NCI-H2196 treated with DMSO at 0.1 percent for 48 hours (cell line): Measurements from ENCODE around the gene RPL29.
"Not testable (repeated sequence)": the region's sequence is repeated elsewhere in the genome, so short reads cannot be mapped to it uniquely, and the experiment has no call there.

Experiments used
- DNase-seq: peaks from one replicate; lab custom pipeline; 2025; ENCODE audit not compliant: unreplicated experiment; lab: John Stamatoyannopoulos, UW

The RPL29 gene

DNA sequence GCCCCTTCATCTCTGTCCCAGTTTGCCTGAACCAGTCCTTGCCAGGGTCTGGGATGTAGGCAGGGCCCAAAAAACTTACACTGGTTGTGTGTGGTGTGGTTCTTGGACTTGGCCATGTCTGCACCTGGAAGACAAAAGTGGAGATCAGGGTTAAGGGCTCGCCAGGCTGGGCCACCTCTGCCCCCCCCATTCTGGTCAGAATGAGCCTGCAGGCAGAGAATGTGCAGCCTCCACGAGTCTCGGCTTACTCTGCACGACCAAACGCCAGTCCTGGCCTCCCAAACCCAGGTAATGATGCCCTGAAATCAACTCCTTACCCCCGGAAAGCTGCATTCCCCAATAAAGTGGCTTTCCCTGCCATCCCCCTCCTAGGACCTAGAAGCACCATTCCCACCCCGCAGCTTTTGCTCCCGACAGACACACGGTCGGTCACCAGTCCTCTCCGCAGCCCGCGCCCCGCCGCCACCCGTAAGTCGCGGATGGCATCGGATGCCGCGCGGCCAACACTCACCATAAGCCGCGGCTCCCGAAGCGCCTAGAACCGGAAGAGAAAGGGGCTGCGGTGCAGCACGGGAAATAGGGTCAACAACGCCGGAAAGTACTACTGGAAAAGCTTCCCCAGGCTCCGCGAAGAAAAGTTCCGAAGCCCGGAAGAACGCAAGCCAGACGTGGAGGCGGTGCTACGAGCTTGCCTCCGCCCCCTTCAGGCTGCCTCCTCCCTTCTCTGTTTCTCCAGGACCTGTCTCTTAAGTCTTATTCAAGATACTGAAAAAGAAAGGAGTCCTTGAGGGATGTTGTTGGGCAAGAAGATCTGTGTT, at the start of gene RPL29:
RPL29 (minus strand) TSS at position 550 of the 818 bp plus-strand sequence; CDS start at position 116, 434 bp downstream.
- DNase-seq, result peak; percentile 68

DNA sequence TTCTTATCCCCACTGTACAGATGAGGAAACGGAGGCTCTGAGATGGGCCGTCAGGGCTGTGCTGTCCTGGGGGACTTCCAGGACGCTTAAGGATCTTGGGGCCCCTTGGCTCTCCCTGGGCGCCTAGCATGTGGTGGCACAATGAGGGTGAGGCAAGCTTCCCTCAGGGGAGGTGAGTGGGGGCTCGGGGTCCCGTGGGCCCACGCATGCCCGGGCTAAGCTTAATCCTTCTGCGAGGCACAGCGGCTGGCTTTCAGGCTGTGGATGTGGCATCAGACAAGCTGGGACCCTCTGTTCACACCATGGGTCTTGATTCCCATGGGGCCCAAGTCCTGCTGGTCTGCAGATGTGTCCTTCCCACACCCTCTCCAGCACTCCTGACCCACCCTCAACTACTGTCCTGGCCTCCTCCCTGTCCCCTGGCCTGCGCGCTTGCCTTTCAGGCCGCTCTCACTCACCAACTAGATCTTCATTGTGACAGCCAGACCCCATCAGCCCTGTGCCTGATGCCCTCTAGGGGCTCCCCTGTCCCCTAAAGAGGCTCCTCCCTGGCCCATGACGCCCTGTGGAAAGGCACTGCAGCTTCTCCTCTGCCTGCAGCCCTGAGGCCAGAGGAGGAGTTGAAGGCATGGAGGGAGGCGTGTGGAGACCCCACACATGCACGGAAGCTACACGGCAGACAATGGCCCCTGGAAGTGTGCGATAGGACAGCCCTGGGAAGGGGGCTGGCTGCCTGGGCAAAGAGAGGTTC, 49.3 kb upstream of the RPL29 start:
- no peak for DNase-seq

DNA sequence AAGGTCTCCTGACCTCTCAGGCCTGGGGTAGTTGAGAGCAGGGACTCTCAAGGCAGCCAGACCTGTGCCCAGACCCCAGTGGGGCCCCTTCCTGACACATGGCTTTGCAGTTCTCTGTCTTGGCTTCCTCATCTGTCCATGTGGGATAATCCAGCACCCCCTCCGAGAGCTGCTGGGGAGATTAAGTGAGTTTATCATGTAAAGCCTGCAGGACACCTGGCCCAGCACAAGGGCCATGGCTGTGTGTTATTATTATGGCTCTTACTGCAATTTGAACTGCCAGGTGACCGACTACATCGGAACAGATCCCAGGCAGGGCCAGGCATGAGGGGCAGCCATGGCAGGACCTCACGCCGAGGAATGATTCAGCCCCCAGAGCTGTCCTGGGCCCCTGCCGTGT, 48.1 kb upstream of the RPL29 start:
- DNase-seq, result no peak

DNA sequence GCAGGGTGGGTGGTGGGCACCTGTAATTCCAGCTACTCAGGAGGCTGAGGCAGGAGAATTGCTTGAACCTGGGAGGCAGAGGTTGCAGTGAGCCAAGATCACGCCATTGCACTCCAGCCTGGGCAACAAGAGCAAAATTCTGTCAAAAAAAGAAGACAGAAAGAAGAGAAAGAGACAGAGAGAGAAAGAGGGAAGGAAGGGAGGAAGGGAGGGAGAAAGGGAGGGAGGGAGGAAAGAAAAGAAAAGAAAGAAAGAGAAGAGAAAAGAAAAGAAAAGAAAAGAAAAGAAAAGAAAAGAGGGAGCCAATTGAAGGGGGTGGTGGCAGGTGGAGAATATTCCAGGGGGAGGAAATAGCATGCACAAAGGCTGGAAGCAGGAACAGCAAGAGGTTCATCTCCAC, 47.3 kb upstream of the RPL29 start:
- DNase-seq, result not testable (repeated sequence)

DNA sequence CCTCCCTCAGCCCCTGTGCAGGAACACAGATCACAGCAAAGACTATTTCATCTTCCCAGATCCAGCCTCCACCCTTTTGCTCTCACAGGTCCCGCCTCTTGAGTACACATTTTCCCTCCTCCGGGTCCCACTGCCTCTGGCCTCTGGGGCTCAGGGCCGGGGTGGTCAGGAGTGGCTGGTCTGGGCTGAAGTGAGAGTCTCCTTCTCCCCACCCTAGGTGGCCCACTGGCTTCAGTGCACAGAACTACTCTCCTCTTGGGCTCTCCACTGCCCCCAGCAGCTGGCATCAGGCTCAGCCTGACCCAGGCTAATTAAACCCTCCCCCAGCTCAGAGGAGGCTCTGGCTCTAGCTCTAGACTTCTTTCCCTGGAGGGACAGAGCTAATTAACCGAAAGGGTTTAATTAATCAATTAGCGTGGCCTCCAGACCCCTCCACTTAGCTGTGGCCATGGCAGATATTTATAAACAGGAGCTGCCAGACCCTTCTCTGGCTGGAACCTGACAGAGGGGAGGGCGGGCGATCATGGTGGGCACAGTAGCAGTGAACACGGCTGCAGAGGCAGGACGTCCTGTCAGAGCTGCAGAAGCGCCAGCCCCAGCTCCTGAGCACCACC, 45.5 kb upstream of the RPL29 start:
- DNase-seq, result no peak

DNA sequence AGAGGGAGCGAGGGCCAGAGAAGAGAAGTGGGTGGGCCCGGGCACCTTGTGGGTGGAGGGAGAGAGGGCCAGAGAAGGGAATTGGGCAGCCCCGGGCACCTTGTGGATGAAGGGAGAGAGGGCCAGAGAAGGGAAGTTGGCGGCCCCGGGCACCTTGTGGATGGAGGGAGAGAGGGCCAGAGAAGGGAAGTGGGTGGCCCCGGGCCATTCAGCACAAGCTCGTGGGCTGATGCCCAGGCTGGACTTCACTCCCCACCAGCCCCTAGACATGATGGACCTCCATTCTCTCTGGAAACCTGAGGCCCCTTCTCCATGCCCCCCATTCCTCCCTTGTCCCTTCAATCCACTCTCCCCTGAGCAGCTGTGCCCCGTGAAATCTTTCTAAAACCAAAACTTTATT, 44.9 kb upstream of the RPL29 start:
- no peak for DNase-seq

DNA sequence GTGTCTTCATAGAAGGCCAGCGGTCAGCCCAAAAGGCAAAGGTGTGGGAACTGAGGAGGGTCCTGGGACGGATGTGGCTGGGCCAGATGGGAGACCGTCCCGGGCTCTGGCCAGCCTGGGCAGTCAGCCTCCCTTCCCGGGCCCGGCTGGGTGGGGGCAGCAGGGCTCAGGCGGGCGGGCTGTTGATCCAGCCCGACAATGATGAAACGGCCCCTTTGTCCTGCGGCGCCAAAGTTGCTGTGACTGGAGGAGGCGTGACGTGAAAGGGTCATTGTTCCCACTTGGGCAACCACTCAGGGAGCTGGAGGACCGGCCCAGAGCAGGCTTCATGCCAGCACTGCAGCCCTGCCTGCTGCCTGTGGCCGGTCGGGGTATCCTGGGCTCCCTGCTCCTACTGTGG, 44.2 kb upstream of the RPL29 start:
- DNase-seq, result no peak

DNA sequence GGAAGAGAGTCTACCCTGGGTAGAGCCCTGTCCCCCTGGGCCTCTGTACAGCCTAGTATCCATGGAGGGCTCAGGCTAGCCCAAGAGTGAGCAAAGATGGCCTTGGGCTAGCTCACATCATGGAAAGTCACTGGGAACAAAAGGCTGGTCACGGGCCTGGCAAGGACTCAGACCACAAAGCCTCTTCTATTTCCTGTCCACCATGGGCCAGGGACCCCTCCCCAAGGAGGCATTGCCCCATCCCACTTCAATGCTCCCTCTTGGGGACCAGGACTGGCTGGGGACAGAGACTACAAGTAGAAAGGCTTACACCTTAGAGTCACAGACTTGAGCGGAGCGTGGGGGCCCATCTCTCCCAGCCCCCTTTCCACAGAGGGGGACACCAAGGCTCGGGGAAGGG, 43.7 kb upstream of the RPL29 start:
- no peak for DNase-seq

DNA sequence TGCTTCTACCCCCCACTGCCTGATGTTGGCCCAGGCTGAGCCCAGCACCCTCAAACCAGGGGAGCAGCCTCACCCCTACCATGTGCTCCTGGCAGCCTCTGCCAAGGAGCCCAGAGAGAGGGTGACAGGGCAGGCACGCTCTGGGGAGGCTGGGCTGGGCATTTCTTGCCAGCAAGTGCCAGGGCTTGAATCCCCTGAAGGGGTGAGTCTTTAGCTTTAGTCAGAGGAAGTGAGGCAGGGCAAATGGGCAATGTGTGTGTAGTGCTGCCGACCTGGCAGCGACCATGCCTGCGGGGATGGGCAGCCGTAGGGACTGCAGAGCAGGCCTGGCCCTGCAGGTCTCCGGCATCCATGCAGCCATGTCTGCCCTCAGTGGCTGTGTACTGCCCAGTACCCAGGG, 42.5 kb upstream of the RPL29 start:
- DNase-seq, result no peak

DNA sequence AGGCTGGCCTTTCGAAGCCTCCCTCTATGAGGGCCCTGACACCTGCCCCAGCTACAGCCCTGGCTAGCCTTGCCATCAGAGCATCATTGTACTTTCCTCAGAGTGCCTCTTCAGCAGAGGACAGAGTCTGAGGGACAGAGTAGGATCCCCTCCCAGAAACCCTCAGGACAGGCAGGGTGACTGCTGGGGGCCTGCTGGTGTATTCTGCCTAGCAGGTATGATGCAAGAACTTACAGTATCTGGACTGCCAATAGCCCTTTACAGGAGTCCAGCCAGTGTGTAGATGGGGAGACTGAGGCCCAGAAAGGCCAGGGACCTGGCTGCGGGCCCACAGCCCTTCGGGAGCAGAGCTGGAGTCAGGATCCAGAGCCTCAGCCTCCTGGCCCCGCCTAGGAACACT, 41.6 kb upstream of the RPL29 start:
- no peak for DNase-seq

DNA sequence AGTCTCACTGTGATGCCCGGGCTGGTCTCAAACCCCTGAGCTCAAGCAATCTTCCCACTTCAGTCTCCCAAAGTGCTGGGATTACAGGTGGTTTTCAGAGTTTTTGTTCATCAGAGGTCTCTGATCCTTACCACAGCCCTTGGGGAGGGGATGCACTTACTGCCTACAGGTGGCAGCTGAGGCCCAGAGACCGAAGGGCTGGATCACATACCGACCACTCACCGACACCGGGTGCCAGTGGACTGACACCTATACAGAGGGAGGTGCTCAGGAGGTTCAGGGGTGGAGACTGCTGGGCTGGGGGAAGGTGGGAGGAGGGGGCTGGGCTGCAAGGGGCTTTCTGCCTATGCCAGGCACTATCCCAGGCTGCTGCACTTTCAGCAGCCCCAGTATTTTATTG, 41.1 kb upstream of the RPL29 start:
- DNase-seq, result no peak

DNA sequence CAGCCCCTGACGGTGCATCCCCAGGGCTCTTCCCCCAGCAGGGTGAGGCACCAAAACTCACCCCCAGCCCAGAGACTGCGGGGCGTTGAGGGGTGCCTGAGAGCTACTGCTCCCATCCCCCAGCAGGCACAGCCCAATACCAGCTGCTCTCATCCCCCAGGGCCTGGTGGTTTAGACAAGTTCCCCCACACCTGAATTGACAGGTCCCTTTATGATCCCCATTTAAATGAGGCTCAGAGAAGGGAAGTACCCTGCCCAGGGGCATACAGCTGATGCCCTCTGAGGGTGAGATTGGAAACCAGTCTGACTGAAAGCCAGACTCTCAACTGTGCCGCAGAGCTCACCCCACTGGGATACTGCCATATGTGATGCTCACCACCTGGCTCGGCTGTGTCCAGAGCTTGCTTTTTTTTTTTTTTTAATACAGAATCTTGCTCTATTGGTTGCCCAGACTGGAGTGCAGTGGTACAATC, 40.6 kb upstream of the RPL29 start:
- DNase-seq, result no peak

DNA sequence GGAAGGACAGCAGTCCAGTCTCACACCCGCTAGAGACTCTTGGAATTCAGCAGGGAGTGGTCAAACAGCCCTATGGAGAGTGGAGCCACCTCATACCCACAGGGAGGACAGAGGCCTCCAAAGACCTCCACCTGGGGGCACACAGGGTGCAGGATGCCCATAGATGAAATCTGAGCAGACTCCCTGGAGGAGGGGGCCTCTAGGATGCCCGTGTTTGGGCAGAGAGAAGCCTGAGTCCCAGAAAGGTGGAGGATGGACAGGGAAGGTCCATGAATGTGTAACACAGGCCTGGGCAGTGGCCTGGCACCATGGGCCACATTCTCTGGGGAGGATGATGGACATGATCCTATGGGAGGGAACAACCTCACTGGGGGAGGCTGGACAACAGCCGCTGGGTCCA, 39.0 kb upstream of the RPL29 start:
- no peak for DNase-seq

DNA sequence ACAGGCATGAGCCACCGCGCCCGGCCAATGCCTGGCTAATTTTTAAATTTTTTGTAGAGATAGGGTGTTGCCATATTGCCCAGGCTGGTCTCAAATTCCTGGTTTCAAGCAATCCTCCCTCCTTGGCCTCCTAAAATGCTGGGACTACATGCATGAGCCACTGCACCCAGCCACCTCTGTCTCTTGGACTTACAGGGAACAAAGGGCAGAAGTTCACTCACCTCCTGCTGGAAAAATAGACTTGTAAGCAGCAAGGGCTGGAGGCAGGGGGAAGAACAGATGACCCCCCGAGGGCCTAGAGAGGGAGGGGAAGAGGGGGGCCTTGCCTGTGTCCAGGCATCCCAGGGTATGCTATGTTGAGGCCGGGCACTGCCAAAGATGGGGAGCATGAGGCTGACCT, 38.5 kb upstream of the RPL29 start:
- no peak for DNase-seq

DNA sequence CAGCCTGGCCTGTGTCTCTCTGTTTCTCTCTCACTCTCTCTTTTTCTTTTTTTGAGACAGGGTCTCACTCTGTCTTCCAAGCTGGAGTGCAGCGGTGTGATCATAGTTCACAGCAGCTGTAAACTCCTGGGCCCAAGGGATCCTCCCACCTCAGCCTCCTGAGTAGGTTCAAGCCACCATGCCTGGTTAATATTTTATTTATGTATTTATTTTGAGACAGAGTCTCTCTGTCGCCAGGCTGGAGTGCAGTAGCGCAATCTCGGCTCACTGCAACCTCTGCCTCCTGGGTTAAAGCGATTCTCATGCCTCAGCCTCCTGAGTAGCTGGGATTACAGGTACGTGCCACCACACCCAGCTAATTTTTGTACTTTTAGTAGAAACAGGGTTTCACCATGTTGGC, 38.1 kb upstream of the RPL29 start:
- not testable (repeated sequence) for DNase-seq

DNA sequence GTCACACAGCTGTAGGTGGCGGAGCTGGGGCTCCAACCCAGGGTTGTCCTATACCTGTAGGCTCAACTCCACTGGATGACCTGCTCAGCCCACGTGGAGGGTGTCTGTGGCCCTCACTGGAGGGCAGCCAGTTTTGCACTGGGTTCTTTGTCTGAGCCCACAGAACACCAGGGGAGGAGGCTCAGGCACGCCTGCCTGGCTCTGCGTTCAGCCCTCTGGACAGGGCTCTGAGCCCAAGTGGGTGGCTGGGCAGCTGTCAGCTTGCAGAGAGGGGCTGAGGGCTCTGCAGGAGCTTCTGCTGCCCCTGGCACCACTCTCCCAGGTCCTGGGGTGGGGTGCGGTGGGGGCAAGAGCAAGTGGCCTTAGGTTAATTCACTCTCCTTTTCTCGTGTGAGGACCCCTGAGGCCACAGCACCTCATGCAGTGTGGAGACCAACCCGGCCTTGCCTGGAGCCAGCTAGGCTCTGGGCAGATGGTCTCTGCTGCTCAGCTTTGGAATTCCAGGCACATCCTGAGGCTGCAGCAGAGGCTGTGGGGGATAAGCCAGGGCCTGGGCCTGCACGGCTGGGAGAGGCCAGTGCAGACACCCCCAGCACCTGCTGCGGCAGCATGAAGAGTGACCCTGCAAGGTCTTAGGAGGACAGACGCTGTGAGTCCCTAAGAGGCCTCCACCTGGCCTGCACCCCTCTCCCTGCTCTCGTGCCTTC, 37.2 kb upstream of the RPL29 start:
- no peak for DNase-seq

DNA sequence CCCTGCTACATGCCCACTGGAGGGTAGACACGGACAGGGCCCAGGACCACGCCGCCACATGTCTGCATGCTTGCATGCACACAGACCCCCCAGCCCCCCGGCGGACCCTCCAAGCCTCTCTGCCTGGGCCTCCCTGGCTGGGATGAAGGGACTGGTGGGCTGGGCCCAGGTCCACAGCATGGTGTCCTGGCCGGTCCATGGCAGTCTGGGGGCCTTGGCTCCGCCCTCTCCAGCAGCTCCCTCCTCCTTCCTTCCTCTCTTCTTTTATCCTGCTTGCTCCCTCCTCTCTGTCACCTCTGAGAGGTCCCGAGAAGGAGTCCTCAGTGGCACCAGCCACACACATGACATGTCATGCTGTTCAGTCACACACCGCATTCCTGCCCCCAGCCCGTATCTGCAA, 36.2 kb upstream of the RPL29 start:
- DNase-seq, result no peak

DNA sequence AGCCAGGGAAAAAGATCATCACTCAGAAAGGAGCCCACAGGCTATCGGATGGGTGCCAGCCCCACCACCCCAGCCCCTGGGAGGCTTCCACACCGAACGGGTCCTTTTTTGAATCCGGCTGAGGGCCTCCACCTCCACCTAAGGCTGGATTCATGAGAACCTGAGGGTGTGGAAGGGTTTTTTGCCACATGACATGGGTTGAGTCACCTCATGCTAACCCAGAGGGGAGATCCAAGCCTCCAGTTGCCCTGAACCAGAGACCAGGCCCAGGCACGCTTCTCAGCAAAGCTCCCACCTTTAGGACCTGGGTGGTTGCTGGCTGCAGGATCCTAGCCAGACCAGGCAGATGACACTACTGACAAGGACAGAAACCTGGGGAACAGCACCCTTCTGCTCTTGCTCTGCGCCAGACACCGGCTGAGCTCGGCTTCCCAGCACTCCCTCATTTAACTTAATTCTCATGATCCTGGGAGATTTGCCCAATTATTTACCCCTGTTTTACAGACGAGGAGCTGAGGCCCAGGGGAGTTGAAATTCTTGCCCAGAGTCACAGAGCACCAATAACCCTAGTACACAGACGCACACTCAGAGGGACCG, 35.1 kb upstream of the RPL29 start:
- no peak for DNase-seq

DNA sequence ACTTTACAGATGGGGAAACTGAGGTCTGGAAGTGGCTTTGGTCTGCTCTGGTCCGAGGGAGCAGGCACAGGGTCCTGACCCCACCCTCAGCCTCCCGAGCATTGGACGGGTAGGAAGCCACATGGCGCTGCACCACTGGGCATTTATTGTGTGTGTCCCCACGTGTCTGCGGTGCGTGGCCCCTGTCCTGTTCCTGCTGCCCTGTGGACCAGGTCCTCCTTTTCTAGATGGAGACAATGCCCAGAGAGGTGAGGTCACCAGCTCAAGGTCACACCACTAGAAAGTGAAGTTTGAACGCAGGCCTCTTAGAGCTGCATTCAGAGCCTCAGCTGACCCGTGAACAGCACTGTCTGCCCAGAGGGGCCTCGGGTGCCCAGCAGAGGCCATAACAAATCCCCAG, 33.8 kb upstream of the RPL29 start:
- no peak for DNase-seq

DNA sequence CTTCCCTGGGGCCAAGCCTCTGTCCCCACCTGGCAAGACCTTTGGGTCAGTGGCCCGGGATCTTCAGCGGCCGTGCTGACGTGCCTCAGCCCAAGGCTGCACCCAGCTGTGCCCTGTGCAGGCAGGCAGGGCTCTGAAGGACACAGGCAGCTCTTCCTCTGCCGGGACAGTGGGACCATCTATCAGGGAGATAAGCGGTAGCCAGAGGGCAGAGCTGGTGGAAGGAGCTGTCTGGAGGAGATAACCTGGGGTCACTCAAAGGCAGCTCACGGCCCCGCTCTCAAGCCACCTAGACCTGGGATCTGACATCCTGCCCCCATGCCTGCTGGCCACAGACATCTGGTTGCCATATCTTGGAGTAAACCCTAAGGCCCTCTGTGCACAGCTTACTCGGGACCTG, 33.4 kb upstream of the RPL29 start:
- no peak for DNase-seq

DNA sequence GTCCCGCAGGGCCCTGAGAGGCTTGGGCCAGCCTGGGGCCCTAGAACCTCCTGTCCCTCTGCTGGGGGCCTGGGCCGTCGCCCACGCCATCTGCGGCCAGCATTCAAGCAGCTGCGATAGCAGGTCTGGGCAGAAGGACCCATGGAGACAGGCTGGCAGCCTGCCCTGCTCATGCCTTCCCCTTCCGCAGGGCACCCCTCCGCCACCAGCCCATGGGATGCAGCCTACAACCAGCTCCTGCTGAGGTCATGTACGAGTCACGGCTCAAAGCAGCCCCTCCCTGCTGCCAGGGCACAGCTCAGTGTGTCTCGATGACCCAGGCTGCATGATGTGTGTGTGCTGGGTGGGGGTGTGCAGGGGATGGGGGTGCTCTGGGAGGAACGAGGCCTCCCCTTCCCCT, 32.9 kb upstream of the RPL29 start:
- DNase-seq, result no peak
